Measurements from ENCODE around the gene SLC12A4.

DNA sequence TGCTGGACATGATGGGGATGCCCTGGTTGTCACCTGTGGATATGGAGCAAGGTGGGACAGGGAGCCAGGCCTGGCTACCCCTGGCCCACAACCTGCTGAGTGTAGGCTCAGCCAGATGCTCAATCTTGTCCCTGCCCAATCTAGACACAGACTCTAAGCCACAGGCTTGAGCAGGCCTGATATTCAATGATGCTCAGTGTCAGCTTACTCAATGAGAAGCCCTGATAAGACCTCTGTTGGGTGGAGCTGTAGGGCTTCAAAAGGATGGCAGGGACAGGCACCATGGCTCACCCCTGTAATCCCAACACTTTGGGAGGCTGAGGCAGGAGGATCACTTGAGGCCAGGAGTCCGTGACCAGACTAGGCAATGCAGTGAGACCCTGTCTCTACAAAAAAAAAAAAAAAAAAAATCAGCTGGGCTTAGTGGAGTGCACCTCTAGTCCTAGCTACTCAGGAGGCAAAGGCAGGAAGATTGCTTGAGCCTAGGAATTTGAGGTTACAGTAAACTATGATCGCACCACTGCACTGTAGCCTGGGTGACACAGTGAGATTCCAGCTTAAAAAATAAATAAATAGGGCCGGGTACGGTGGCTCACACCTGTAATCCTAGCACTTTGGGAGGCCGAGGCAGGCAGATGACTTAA, 27.9 kb downstream of the SLC12A4 start:
- TF ChIP-seq, protein P1, sequence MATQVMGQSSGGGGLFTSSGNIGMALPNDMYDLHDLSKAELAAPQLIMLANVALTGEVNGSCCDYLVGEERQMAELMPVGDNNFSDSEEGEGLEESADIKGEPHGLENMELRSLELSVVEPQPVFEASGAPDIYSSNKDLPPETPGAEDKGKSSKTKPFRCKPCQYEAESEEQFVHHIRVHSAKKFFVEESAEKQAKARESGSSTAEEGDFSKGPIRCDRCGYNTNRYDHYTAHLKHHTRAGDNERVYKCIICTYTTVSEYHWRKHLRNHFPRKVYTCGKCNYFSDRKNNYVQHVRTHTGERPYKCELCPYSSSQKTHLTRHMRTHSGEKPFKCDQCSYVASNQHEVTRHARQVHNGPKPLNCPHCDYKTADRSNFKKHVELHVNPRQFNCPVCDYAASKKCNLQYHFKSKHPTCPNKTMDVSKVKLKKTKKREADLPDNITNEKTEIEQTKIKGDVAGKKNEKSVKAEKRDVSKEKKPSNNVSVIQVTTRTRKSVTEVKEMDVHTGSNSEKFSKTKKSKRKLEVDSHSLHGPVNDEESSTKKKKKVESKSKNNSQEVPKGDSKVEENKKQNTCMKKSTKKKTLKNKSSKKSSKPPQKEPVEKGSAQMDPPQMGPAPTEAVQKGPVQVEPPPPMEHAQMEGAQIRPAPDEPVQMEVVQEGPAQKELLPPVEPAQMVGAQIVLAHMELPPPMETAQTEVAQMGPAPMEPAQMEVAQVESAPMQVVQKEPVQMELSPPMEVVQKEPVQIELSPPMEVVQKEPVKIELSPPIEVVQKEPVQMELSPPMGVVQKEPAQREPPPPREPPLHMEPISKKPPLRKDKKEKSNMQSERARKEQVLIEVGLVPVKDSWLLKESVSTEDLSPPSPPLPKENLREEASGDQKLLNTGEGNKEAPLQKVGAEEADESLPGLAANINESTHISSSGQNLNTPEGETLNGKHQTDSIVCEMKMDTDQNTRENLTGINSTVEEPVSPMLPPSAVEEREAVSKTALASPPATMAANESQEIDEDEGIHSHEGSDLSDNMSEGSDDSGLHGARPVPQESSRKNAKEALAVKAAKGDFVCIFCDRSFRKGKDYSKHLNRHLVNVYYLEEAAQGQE (IDR thresholded peaks at IDR 0.05; ENCODE audit: unreplicated experiment): no peak
- TF ChIP-seq EZH2 (IDR thresholded peaks at IDR 0.05; ENCODE audit: low read depth, unreplicated experiment) (no peak), CTCF (conservative IDR thresholded peaks at IDR 0.05; ENCODE audit: low read depth in 2 of 2) (no peak)
